ENCODE measurements around the gene RHBDD2. TPM values are rescaled to one million over a fixed set of nuclear protein-coding genes. Genes with fewer than 3 reads are reported as not detected.

RHBDD2 gene
- total RNA-seq, 2 experiments from 2014 or later = 18.6 to 20.3 TPM

GRCh38 chr7:75916259-75916658 lies 37.4 kb downstream of the RHBDD2 start:
- BruUV-seq (replicated peaks) = no TSS peak
- ChIA-PET POLR2A (interaction anchor here (0.6 to 1.7 kb wide), 6 partner anchors 8 to 1737 kb away, joined by 3 to 4 read pairs (median 3); partner anchors contain the start of genes MDH2 and STYXL1), CTCF (ENCODE audit: unreplicated experiment) (interaction anchor here (1.1 kb wide), 1 partner anchor 104 kb away, joined by 3 read pairs; no protein-coding TSS in a partner anchor)
- no peaks in the 10 kb centered on the region for H3K36me3 ChIP-seq (ENCODE audit: insufficient read depth, low read length)
- no peaks in the 10 kb centered on the region for H3K9me2 ChIP-seq (ENCODE audit: insufficient read depth, low read length)
- no peak overlapping the region for H2AFZ ChIP-seq (ENCODE audit: low read length)
- no peaks in the 10 kb centered on the region for H3K9me3 ChIP-seq (ENCODE audit: low read length)
- H3K4me1 ChIP-seq (ENCODE audit: insufficient read depth, low read length, poor library complexity, severe bottlenecking) = peaks cover 14% of the 10 kb centered on the region
- peak overlapping the region; percentile 98 for H3K4me3 ChIP-seq (ENCODE audit: low read depth, low read length, poor library complexity, severe bottlenecking)
- no peak for DNase-seq (ENCODE audit: low spot score)
- H3K79me2 ChIP-seq (ENCODE audit: insufficient read depth, low read depth, low read length) = no peaks in the 10 kb centered on the region
- no peak overlapping the region for H3K27ac ChIP-seq (ENCODE audit: low read depth, low read length, poor library complexity, severe bottlenecking)
- intact Hi-C loops (cut with micrococcal nuclease; ENCODE audit: unreplicated experiment) = no loop called here
- TF ChIP-seq EZH2phosphoT487 (IDR thresholded peaks at IDR 0.05; ENCODE audit: borderline replicate concordance, low read depth, low read length) = no peak
- H3K4me2 ChIP-seq (ENCODE audit: low read length) = peak overlapping the region; percentile 91
- H4K20me1 ChIP-seq (ENCODE audit: insufficient read depth, low read length) = no peaks in the 10 kb centered on the region; the same call in 1 of the 2 replicates

DNA sequence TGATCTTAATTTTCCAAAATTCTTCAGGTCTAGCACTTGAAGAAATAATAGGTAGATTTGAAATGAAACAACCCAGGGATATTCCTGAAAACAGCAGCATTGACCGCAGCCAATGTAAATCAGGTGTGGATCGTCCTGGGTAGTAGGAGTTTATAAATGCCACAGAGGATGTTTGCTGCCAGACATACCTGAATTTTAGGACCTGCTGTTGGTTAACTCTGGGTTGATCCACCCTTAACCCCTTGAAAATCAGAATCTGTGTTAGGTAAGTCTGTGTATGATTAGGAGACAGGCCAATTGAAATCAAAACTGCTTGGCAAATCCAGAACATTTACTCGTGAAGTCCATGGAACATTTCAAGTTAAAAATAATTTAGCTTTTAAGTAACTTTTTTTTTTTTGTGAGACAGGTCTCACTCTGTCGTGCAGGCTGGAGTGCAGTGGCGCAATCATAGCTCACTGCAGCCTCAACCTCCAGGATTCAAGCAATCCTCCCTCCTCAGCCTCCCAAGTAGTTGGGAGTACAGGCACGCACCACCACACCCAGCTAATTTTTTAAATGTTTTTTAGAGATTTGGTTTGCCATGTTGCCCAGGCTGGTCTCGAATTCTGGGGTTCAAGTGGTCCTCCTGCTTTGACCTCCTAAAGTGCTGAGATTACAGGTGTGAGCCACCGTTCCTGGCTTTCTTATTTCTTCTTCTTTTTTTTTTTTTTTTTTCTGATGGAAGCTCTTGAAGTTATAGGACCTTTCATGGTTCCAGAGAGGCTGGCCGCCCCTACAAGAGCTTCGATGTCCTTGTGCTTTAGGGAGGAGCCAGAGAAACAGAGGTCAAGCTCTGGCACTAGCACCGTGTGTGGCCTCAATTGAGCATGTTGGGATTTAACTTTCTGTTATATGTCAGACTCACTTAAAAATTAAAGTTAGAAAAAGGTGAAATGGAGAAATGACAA lies 38.1 kb downstream of the RHBDD2 start:
- no peak overlapping the region for H3K4me3 ChIP-seq (ENCODE audit: low read depth, low read length, poor library complexity, severe bottlenecking)
- peaks cover 14% of the 10 kb centered on the region for H3K4me1 ChIP-seq (ENCODE audit: insufficient read depth, low read length, poor library complexity, severe bottlenecking)
- DNase-seq (ENCODE audit: low spot score) = no peak
- POLR2A ChIA-PET = interaction anchor here (0.6 to 1.7 kb wide), 10 partner anchors 9 to 1737 kb away, joined by 3 to 5 read pairs (median 3); partner anchors contain the start of genes MDH2 and STYXL1
- H3K36me3 ChIP-seq (ENCODE audit: insufficient read depth, low read length) = no peaks in the 10 kb centered on the region
- H3K9me3 ChIP-seq (ENCODE audit: low read length) = no peaks in the 10 kb centered on the region
- CTCF ChIA-PET (ENCODE audit: unreplicated experiment) = interaction anchor here (0.6 kb wide), 1 partner anchor 175 kb away, joined by 3 read pairs; no protein-coding TSS in a partner anchor
- peak overlapping the region; percentile 91; the same call in 1 of the 2 replicates for H3K4me2 ChIP-seq (ENCODE audit: low read length)
- no peaks in the 10 kb centered on the region for H3K9me2 ChIP-seq (ENCODE audit: insufficient read depth, low read length)
- no peak overlapping the region for H3K27ac ChIP-seq (ENCODE audit: low read depth, low read length, poor library complexity, severe bottlenecking)
- no peaks in the 10 kb centered on the region for H3K79me2 ChIP-seq (ENCODE audit: insufficient read depth, low read depth, low read length)
- TSS peak; percentile 63 for BruUV-seq (replicated peaks)
- no peak overlapping the region for H2AFZ ChIP-seq (ENCODE audit: low read length)
- no peaks in the 10 kb centered on the region; the same call in 1 of the 2 replicates for H4K20me1 ChIP-seq (ENCODE audit: insufficient read depth, low read length)
- TF ChIP-seq, protein P1, sequence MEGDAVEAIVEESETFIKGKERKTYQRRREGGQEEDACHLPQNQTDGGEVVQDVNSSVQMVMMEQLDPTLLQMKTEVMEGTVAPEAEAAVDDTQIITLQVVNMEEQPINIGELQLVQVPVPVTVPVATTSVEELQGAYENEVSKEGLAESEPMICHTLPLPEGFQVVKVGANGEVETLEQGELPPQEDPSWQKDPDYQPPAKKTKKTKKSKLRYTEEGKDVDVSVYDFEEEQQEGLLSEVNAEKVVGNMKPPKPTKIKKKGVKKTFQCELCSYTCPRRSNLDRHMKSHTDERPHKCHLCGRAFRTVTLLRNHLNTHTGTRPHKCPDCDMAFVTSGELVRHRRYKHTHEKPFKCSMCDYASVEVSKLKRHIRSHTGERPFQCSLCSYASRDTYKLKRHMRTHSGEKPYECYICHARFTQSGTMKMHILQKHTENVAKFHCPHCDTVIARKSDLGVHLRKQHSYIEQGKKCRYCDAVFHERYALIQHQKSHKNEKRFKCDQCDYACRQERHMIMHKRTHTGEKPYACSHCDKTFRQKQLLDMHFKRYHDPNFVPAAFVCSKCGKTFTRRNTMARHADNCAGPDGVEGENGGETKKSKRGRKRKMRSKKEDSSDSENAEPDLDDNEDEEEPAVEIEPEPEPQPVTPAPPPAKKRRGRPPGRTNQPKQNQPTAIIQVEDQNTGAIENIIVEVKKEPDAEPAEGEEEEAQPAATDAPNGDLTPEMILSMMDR (conservative IDR thresholded peaks at IDR 0.05; ENCODE audit: low read length) = no peak
- no peak for TF ChIP-seq EZH2phosphoT487 (IDR thresholded peaks at IDR 0.05; ENCODE audit: borderline replicate concordance, low read depth, low read length)
- intact Hi-C loops (cut with micrococcal nuclease; ENCODE audit: unreplicated experiment) = no loop called here

DNA sequence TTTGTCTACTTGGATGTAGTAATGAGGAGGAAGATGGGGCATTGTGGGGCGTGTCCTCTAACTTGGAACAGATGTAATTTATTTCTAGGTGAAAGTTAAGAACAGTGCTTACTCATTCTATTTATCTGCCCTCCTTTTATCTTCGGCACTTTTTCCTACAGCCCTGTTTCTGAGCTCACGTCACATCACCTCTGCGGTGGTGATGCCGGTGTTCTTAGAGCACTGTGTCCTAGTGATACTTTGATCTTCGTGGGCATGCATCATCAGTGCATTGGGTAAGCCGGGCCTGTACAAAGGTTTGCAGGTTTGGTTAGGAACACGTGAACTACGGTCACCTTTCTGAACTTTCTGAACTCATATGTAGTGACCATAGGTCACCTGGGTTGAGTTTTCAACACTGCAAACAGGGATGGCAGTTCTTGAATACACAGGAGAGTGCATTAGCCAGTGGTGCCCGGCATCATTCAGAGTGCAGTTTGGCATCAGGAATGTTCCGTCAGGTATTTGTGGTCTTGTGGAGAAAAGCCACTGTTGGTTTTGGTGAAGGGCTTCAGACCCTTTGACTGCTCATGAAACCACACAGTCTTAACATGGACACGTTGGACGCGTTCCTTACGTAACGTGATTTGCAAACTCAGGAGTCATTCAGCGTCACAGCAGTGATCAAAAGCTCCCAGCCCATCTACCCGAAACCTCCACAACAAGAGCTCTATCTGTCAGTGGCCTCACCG lies 41.8 kb downstream of the RHBDD2 start:
- no peaks in the 10 kb centered on the region for H3K36me3 ChIP-seq (ENCODE audit: insufficient read depth, low read length)
- no peak overlapping the region for H3K27ac ChIP-seq (ENCODE audit: low read depth, low read length, poor library complexity, severe bottlenecking)
- TF ChIP-seq, protein P1 (conservative IDR thresholded peaks at IDR 0.05; ENCODE audit: low read length) = no peak
- no peak for TF ChIP-seq EZH2phosphoT487 (IDR thresholded peaks at IDR 0.05; ENCODE audit: borderline replicate concordance, low read depth, low read length)
- intact Hi-C loops (cut with micrococcal nuclease; ENCODE audit: unreplicated experiment) = no loop called here
- no TSS peak for BruUV-seq (replicated peaks)
- no peaks in the 10 kb centered on the region for H3K9me3 ChIP-seq (ENCODE audit: low read length)
- H3K79me2 ChIP-seq (ENCODE audit: insufficient read depth, low read depth, low read length) = no peaks in the 10 kb centered on the region
- H3K4me1 ChIP-seq (ENCODE audit: insufficient read depth, low read length, poor library complexity, severe bottlenecking) = peaks cover 9% of the 10 kb centered on the region
- CTCF ChIA-PET (ENCODE audit: unreplicated experiment) = no interaction called here
- H2AFZ ChIP-seq (ENCODE audit: low read length) = no peak overlapping the region
- no peak overlapping the region for H3K4me3 ChIP-seq (ENCODE audit: low read depth, low read length, poor library complexity, severe bottlenecking)
- POLR2A ChIA-PET = interaction anchor here (0.7 to 1.0 kb wide), 3 partner anchors 12 to 55 kb away, joined by 3 to 4 read pairs (median 3); no protein-coding TSS in a partner anchor
- no peak overlapping the region for H3K4me2 ChIP-seq (ENCODE audit: low read length)
- no peaks in the 10 kb centered on the region for H3K9me2 ChIP-seq (ENCODE audit: insufficient read depth, low read length)
- no peaks in the 10 kb centered on the region; the same call in 1 of the 2 replicates for H4K20me1 ChIP-seq (ENCODE audit: insufficient read depth, low read length)
- DNase-seq (ENCODE audit: low spot score) = no peak
